Breast epithelium (tissue), 3 donors: ENCODE data around the gene MPP2.

Experiments used
- CTCF ChIP-seq, 3 donors: fragments of 450-650 bp; IDR thresholded peaks; one replicate each; pipeline ENCODE4 v1.5.1; 2016 to 2017; ENCODE audit warnings: antibody characterized with exemption in 3 of 3, mild to moderate bottlenecking in 3 of 3, moderate library complexity in 3 of 3
- POLR2A ChIP-seq: fragments of 450-650 bp; IDR thresholded peaks from one replicate; pipeline ENCODE4 v1.6.1; 2016; ENCODE audit warnings: antibody characterized with exemption, mild to moderate bottlenecking, moderate library complexity
- POLR2AphosphoS5 ChIP-seq, 3 donors: sonication (generic); formaldehyde crosslinking; IDR thresholded peaks; one replicate each; pipeline ENCODE4 v1.6.1; 2017; ENCODE audit warnings: antibody characterized with exemption in 3 of 3

DNA sequence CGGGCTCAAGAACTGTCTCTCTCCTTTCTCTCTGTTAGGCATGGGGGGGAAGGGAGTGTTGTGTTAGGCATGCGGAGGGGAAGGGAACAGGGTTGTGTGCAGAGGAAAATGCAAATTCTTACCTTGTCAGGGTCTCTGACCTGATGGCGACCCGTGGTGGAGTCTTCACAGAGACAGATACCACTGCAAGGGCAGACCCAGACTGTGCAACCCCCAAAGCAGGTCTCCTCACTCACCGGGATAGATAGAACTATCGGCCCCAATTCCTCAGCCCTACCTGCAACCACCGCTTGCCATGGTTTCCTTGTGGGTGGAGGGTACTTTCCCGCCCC lies 9.6 kb upstream of the MPP2 start:
- TF ChIP-seq POLR2A: no peak
- TF ChIP-seq CTCF (IDR thresholded peaks at IDR 0.05): no peak
- no peak for TF ChIP-seq POLR2AphosphoS5 (IDR thresholded peaks at IDR 0.05)
